ENCODE data around the gene RRAGD.

The RRAGD gene

DNA sequence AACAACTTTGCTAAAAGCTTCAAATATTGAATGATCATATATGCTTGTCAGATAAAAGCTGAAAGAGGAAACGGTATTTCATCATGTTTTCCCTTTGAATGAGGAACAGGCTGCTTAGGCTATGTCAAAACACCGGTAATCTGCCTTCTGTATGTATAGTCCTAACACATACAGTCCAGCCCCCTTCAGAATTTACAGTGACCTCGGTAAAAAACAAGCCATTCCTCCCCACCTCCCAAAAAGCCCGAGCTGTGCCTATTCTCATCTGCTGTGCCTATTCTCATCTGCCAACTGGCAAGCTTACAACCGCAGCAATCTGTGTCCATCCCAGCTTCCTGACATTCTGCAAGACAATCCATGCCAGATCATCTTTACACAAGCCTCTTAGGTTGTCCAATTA is 32.8 kb downstream of the RRAGD start:
- no peaks in the 10 kb centered on the region for H3K9me3 Mint-ChIP-seq
- peaks cover 15% of the 10 kb centered on the region for H3K4me1 Mint-ChIP-seq
- no peak overlapping the region for H3K27ac Mint-ChIP-seq
- H3K4me3 Mint-ChIP-seq: no peak overlapping the region
- no peaks in the 10 kb centered on the region for H3K36me3 Mint-ChIP-seq (ENCODE audit: low read depth)
- no peak for DNase-seq
- TF ChIP-seq, protein P1, sequence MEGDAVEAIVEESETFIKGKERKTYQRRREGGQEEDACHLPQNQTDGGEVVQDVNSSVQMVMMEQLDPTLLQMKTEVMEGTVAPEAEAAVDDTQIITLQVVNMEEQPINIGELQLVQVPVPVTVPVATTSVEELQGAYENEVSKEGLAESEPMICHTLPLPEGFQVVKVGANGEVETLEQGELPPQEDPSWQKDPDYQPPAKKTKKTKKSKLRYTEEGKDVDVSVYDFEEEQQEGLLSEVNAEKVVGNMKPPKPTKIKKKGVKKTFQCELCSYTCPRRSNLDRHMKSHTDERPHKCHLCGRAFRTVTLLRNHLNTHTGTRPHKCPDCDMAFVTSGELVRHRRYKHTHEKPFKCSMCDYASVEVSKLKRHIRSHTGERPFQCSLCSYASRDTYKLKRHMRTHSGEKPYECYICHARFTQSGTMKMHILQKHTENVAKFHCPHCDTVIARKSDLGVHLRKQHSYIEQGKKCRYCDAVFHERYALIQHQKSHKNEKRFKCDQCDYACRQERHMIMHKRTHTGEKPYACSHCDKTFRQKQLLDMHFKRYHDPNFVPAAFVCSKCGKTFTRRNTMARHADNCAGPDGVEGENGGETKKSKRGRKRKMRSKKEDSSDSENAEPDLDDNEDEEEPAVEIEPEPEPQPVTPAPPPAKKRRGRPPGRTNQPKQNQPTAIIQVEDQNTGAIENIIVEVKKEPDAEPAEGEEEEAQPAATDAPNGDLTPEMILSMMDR (IDR thresholded peaks at IDR 0.05): no peak
- H3K27me3 Mint-ChIP-seq (ENCODE audit: low read depth, poor library complexity): no peaks in the 10 kb centered on the region

- Mint-ChIP-seq H3K36me3 (ENCODE audit: low read depth) (no peaks in the 10 kb centered on the region), H3K27me3 (ENCODE audit: low read depth, poor library complexity) (no peaks in the 10 kb centered on the region), H3K4me1 (peaks cover 15% of the 10 kb centered on the region), H3K27ac (no peak overlapping the region), H3K9me3 (no peaks in the 10 kb centered on the region), H3K4me3 (no peak overlapping the region)
- TF ChIP-seq, protein P1 (IDR thresholded peaks at IDR 0.05): no peak
- DNase-seq: no peak
Measured at GRCh38 chr6:89378628-89379027, 33.4 kb downstream of the RRAGD start.

- Mint-ChIP-seq H3K36me3 (ENCODE audit: low read depth) (no peaks in the 10 kb centered on the region), H3K27ac (no peak overlapping the region), H3K27me3 (ENCODE audit: low read depth, poor library complexity) (no peaks in the 10 kb centered on the region), H3K9me3 (no peaks in the 10 kb centered on the region), H3K4me1 (peaks cover 15% of the 10 kb centered on the region), H3K4me3 (no peak overlapping the region)
- TF ChIP-seq, protein P1 (IDR thresholded peaks at IDR 0.05): no peak
- DNase-seq: peak; percentile 35
Measured at GRCh38 chr6:89375427-89376267, 36.4 kb downstream of the RRAGD start.

GRCh38 chr6:89372506-89372901 is 39.6 kb downstream of the RRAGD start:
- TF ChIP-seq, protein P1 (IDR thresholded peaks at IDR 0.05): no peak
- Mint-ChIP-seq H3K4me1 (peaks cover 25% of the 10 kb centered on the region), H3K36me3 (ENCODE audit: low read depth) (no peaks in the 10 kb centered on the region), H3K27me3 (ENCODE audit: low read depth, poor library complexity) (no peaks in the 10 kb centered on the region), H3K9me3 (no peaks in the 10 kb centered on the region), H3K27ac (no peak overlapping the region), H3K4me3 (no peak overlapping the region)
- no peak for DNase-seq

GRCh38 chr6:89371849-89372505 is 40.1 kb downstream of the RRAGD start:
- Mint-ChIP-seq H3K9me3 (no peaks in the 10 kb centered on the region), H3K36me3 (ENCODE audit: low read depth) (no peaks in the 10 kb centered on the region), H3K27ac (no peak overlapping the region), H3K27me3 (ENCODE audit: low read depth, poor library complexity) (no peaks in the 10 kb centered on the region), H3K4me3 (no peak overlapping the region), H3K4me1 (peaks cover 25% of the 10 kb centered on the region)
- TF ChIP-seq, protein P1 (IDR thresholded peaks at IDR 0.05): peak; percentile 94
- peak; percentile 83 for DNase-seq

Data from nephron progenitor cell (in vitro differentiated cells).